Trophoblast cell (in vitro differentiated cells and primary cell): ENCODE results near the gene ADRA1B.

ENCODE experiments used
- DNase-seq, 2 donors: peaks; one replicate each; pipeline ENCODE4 v3.0.0-alpha.2; 2016
- H2AFZ ChIP-seq: 2 replicates; pipeline ENCODE4 v1.6.1; 2013; ENCODE audit warnings: low read length, moderate library complexity, mild to moderate bottlenecking; ENCODE audit not compliant: insufficient read depth, poor library complexity
- H2AK5ac ChIP-seq: 2 replicates; pipeline ENCODE4 v1.6.1; 2013; ENCODE audit warnings: mild to moderate bottlenecking, low read length
- H2BK120ac ChIP-seq: 2 replicates; pipeline ENCODE4 v1.6.1; 2013; ENCODE audit warnings: low read length, mild to moderate bottlenecking, moderate library complexity; ENCODE audit not compliant: insufficient read depth, poor library complexity
- H2BK12ac ChIP-seq: 2 replicates; pipeline ENCODE4 v1.6.1; 2013; ENCODE audit warnings: mild to moderate bottlenecking, low read length, moderate library complexity
- H2BK5ac ChIP-seq: 2 replicates; pipeline ENCODE4 v1.6.1; 2013; ENCODE audit warnings: low read length, low read depth, moderate library complexity, mild to moderate bottlenecking; ENCODE audit not compliant: poor library complexity
- H3K14ac ChIP-seq: 2 replicates; pipeline ENCODE4 v1.6.1; 2013; ENCODE audit warnings: mild to moderate bottlenecking, low read length
- H3K18ac ChIP-seq: 2 replicates; pipeline ENCODE4 v1.6.1; 2013; ENCODE audit warnings: mild to moderate bottlenecking, low read length
- H3K23ac ChIP-seq: 2 replicates; pipeline ENCODE4 v1.6.1; 2013; ENCODE audit warnings: low read length
- H3K27ac ChIP-seq: 2 replicates; pipeline ENCODE4 v1.5.1; 2013; ENCODE audit warnings: low read depth, mild to moderate bottlenecking, inconsistent platforms, low read length, moderate library complexity
- H3K27me3 ChIP-seq: 2 replicates; pipeline ENCODE4 v1.6.1; 2013; ENCODE audit warnings: inconsistent platforms, mild to moderate bottlenecking, low read length, moderate library complexity; ENCODE audit not compliant: insufficient read depth
- H3K36me3 ChIP-seq, 2 experiments: 1 replicate in 1 of 2; 2 replicates in 1 of 2; pipeline ENCODE4 v1.6.1; 2013; ENCODE audit warnings: low read length in 2 of 2, mild to moderate bottlenecking in 2 of 2, moderate library complexity in 1 of 2; ENCODE audit not compliant: insufficient read depth in 2 of 2, control insufficient read depth in 1 of 2
- H3K4ac ChIP-seq: 2 replicates; pipeline ENCODE4 v1.6.1; 2013; ENCODE audit warnings: low read depth, mild to moderate bottlenecking, low read length, moderate library complexity
- H3K4me1 ChIP-seq, 2 experiments: 1 replicate in 1 of 2; 2 replicates in 1 of 2; pipeline ENCODE4 v1.6.1; 2013; ENCODE audit warnings: low read length in 2 of 2, mild to moderate bottlenecking in 2 of 2, moderate library complexity in 1 of 2; ENCODE audit not compliant: insufficient read depth in 2 of 2, control insufficient read depth in 1 of 2
- H3K4me2 ChIP-seq: 2 replicates; pipeline ENCODE4 v1.6.1; 2013; ENCODE audit warnings: inconsistent platforms, mild to moderate bottlenecking, low read length, moderate library complexity
- H3K4me3 ChIP-seq: 2 replicates; pipeline ENCODE4 v1.5.1; 2013; ENCODE audit warnings: mild to moderate bottlenecking, low read depth, low read length, inconsistent platforms
- H3K79me1 ChIP-seq: one replicate; pipeline ENCODE4 v1.6.1; 2013; ENCODE audit warnings: low read length
- H3K79me2 ChIP-seq: 2 replicates; pipeline ENCODE4 v1.6.1; 2013; ENCODE audit warnings: low read length, mild to moderate bottlenecking; ENCODE audit not compliant: control insufficient read depth, insufficient read depth, poor library complexity
- H3K9ac ChIP-seq: 2 replicates; pipeline ENCODE4 v1.6.1; 2013; ENCODE audit warnings: mild to moderate bottlenecking, low read length
- H3K9me3 ChIP-seq: 2 replicates; pipeline ENCODE4 v1.6.1; 2013; ENCODE audit warnings: low read depth, mild to moderate bottlenecking, control low read depth, inconsistent platforms, low read length; ENCODE audit not compliant: insufficient read depth
- H4K12ac ChIP-seq: 2 replicates; pipeline ENCODE4 v1.6.1; 2013; ENCODE audit warnings: low read depth, mild to moderate bottlenecking, low read length, moderate library complexity
- H4K8ac ChIP-seq: 2 replicates; pipeline ENCODE4 v1.6.1; 2013; ENCODE audit warnings: low read depth, mild to moderate bottlenecking, low read length, moderate library complexity
- H4K91ac ChIP-seq: one replicate; pipeline ENCODE4 v1.6.1; 2013; ENCODE audit warnings: low read depth, mild to moderate bottlenecking, low read length, moderate library complexity
- WGBS: extraction: QIAGEN DNeasy Blood & Tissue Kit; methylation state at CpG from one replicate; pipeline ENCODE4 v1.1.7; 2013; ENCODE audit warnings: missing lambda C conversion rate; ENCODE audit not compliant: insufficient read length, insufficient coverage; ENCODE audit errors: extremely low coverage; 5-methylcytosine and 5-hydroxymethylcytosine counted together

Gene ADRA1B

GRCh38 chr5:159888860-159889259, 27.4 kb upstream of the ADRA1B start:
- H2AFZ ChIP-seq, result no peak overlapping the region
- no peak overlapping the region for H4K91ac ChIP-seq
- no peak overlapping the region for H2AK5ac ChIP-seq
- no peaks in the 10 kb centered on the region for H3K27me3 ChIP-seq
- no peak overlapping the region for H2BK5ac ChIP-seq
- no peak overlapping the region for H3K4ac ChIP-seq
- DNase-seq, result no peak
- no peak overlapping the region for H3K4me2 ChIP-seq
- H4K8ac ChIP-seq, result no peak overlapping the region
- no peak overlapping the region for H2BK120ac ChIP-seq
- no CpG with 5 or more reads among the region's 5 CpGs for WGBS
- no peak overlapping the region for H3K14ac ChIP-seq
- no peaks in the 10 kb centered on the region for H3K79me2 ChIP-seq
- H3K4me3 ChIP-seq, result no peak overlapping the region
- no peak overlapping the region for H3K18ac ChIP-seq
- peaks cover 6% of the 10 kb centered on the region for H3K79me1 ChIP-seq
- H2BK12ac ChIP-seq, result no peak overlapping the region
- H4K12ac ChIP-seq, result no peak overlapping the region
- H3K4me1 ChIP-seq, result peaks cover 6 to 15% of the 10 kb centered on the region in 2 experiments
- no peak overlapping the region for H3K23ac ChIP-seq
- no peaks in the 10 kb centered on the region for H3K9me3 ChIP-seq
- H3K9ac ChIP-seq, result no peak overlapping the region
- H3K27ac ChIP-seq, result no peak overlapping the region
- no peaks in the 10 kb centered on the region for H3K36me3 ChIP-seq

- no peak overlapping the region for H3K27ac ChIP-seq
- H4K91ac ChIP-seq, result no peak overlapping the region
- H3K4me3 ChIP-seq, result no peak overlapping the region
- H2AK5ac ChIP-seq, result no peak overlapping the region
- no peak overlapping the region for H4K12ac ChIP-seq
- H3K4me1 ChIP-seq, result peaks cover 8 to 19% of the 10 kb centered on the region in 2 experiments
- no peak overlapping the region for H3K18ac ChIP-seq
- no CpG with 5 or more reads among the region's 1 CpG for WGBS
- H2BK120ac ChIP-seq, result no peak overlapping the region
- peaks cover 8% of the 10 kb centered on the region for H3K79me1 ChIP-seq
- H3K23ac ChIP-seq, result no peak overlapping the region
- H2BK5ac ChIP-seq, result no peak overlapping the region
- no peak overlapping the region for H3K14ac ChIP-seq
- no peak overlapping the region for H3K4me2 ChIP-seq
- H4K8ac ChIP-seq, result no peak overlapping the region
- H2BK12ac ChIP-seq, result no peak overlapping the region
- H3K4ac ChIP-seq, result no peak overlapping the region
- H2AFZ ChIP-seq, result no peak overlapping the region
- no peaks in the 10 kb centered on the region for H3K79me2 ChIP-seq
- H3K27me3 ChIP-seq, result no peaks in the 10 kb centered on the region
- H3K9me3 ChIP-seq, result no peaks in the 10 kb centered on the region
- no peak overlapping the region for H3K9ac ChIP-seq
- no peaks in the 10 kb centered on the region for H3K36me3 ChIP-seq
- no peak for DNase-seq
These were observed 26.1 kb upstream of the ADRA1B start for GRCh38 chr5:159890141-159890540.

DNA sequence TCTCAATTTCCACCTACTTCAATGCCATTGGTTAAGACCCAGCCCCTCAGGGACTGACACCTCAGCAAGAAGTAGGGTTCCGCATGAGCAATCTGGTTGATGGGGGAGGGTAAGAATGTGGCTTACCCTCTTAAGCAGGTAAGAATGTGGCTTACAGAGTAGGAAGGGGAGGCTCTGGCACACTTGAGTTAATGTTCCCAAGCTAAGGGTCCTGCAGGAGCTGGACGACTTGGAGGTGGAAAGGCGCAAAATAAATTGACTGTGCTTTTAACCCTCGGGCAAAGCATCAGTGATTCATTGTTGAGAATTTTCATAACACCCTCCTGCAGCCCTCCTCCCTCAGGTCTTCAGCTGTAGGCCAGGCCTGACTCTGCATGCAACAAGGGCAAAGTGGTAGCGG, 24.9 kb upstream of the ADRA1B start:
- peak overlapping the region; percentile 10 for H2BK120ac ChIP-seq
- WGBS, result no CpG with 5 or more reads among the region's 5 CpGs
- peak overlapping the region; percentile 65 for H3K27ac ChIP-seq
- H3K36me3 ChIP-seq, result no peaks in the 10 kb centered on the region
- H3K79me1 ChIP-seq, result peaks cover 8% of the 10 kb centered on the region
- H3K27me3 ChIP-seq, result no peaks in the 10 kb centered on the region
- H3K4ac ChIP-seq, result no peak overlapping the region
- peak overlapping the region; percentile 5 for H3K4me2 ChIP-seq
- no peak overlapping the region for H3K23ac ChIP-seq
- no peak overlapping the region for H2AFZ ChIP-seq
- H4K8ac ChIP-seq, result no peak overlapping the region
- DNase-seq, result no peak
- H4K12ac ChIP-seq, result no peak overlapping the region
- no peak overlapping the region for H2AK5ac ChIP-seq
- peaks cover 8 to 19% of the 10 kb centered on the region in 2 experiments for H3K4me1 ChIP-seq
- peak overlapping the region; percentile 32 for H2BK12ac ChIP-seq
- no peaks in the 10 kb centered on the region for H3K79me2 ChIP-seq
- H4K91ac ChIP-seq, result peak overlapping the region; percentile 15
- no peak overlapping the region for H3K9ac ChIP-seq
- no peak overlapping the region for H2BK5ac ChIP-seq
- H3K18ac ChIP-seq, result no peak overlapping the region
- H3K4me3 ChIP-seq, result no peak overlapping the region
- no peaks in the 10 kb centered on the region for H3K9me3 ChIP-seq
- H3K14ac ChIP-seq, result no peak overlapping the region

DNA sequence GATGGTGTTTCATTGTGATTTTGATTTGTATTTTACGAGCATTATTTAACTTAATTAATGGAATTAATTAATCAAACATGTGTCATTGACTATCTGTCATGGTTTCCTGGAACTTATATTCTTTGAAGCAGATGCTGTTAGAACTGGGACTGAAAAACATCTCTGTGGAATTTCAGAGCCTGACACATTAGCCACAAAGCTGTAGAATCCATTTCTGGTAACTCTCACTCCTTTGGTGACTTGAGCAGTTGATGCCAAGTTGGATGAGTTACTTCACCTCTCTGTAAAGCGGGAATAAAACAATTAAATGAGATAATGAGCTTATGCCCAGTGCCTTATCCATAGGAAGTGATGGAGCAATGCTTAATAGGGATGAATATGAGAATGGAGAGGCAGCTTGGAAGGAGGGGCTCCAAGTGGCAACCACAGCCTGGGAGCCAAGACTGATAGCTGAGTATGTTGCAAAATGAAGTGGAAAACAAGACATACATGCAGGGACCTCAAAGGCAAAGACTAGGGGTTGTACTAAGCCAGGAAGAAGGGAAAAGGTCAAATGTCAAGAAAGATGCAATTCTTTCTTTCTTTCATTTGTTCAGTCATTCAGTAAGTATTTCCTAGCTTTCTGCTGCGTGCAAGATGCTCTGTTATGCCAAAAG, 23.1 kb upstream of the ADRA1B start:
- no peak overlapping the region for H3K4ac ChIP-seq
- H3K4me1 ChIP-seq, result peaks cover 8 to 19% of the 10 kb centered on the region in 2 experiments
- no peak overlapping the region for H3K9ac ChIP-seq
- H2AK5ac ChIP-seq, result no peak overlapping the region
- DNase-seq, result no peak
- no peaks in the 10 kb centered on the region for H3K36me3 ChIP-seq
- no peak overlapping the region for H2AFZ ChIP-seq
- H3K27me3 ChIP-seq, result no peaks in the 10 kb centered on the region
- H3K9me3 ChIP-seq, result no peaks in the 10 kb centered on the region
- H2BK5ac ChIP-seq, result peak overlapping the region; percentile 7
- no peak overlapping the region for H4K8ac ChIP-seq
- H3K79me2 ChIP-seq, result no peaks in the 10 kb centered on the region
- H3K27ac ChIP-seq, result peak overlapping the region; percentile 70
- no peak overlapping the region for H3K14ac ChIP-seq
- H4K91ac ChIP-seq, result peak overlapping the region; percentile 58
- peak overlapping the region; percentile 5 for H2BK12ac ChIP-seq
- H4K12ac ChIP-seq, result no peak overlapping the region
- H3K18ac ChIP-seq, result no peak overlapping the region
- H3K79me1 ChIP-seq, result peaks cover 12% of the 10 kb centered on the region
- no peak overlapping the region for H3K23ac ChIP-seq
- no CpG with 5 or more reads among the region's 3 CpGs for WGBS
- peak overlapping the region; percentile 27 for H2BK120ac ChIP-seq
- no peak overlapping the region for H3K4me2 ChIP-seq
- no peak overlapping the region for H3K4me3 ChIP-seq
